B cell (primary cell): ENCODE results near the gene SKP1. TPM values are rescaled to one million over a fixed set of nuclear protein-coding genes. Genes with fewer than 3 reads are reported as not detected.

ENCODE experiments used
- ATAC-seq: fragments of 200-7000 bp; cut with Tn5 transposase; one replicate; pipeline ENCODE4 v1.10.0; 2021; ENCODE audit warnings: low read depth, mild to moderate bottlenecking, moderate number of reproducible peaks, moderate library complexity
- CTCF ChIA-PET: fragments of 350-600 bp; sonication (Branson Sonifier 250); formaldehyde crosslinking; loops from one replicate; lab custom pipeline; 2021; ENCODE audit warnings: antibody characterized with exemption, inconsistent platforms; lab: Charles Lee
- POLR2A ChIA-PET: fragments of 350-600 bp; sonication (Branson Sonifier 250); formaldehyde crosslinking; loops from one replicate; lab custom pipeline; 2021; ENCODE audit warnings: antibody characterized with exemption; lab: Charles Lee
- DNase-seq: peaks from one replicate; pipeline ENCODE4 v3.0.0; 2013
- H2AFZ ChIP-seq: 2 replicates; pipeline ENCODE4 v1.6.1; 2012; ENCODE audit warnings: mild to moderate bottlenecking, low read depth, low read length; ENCODE audit not compliant: insufficient read depth, poor library complexity, severe bottlenecking
- H3K27ac ChIP-seq, 2 donors: 1 replicate in 1 of 2; 2 replicates in 1 of 2; pipeline ENCODE4 v1.5.1; 2012 to 2013; ENCODE audit warnings: low read length in 2 of 2, mild to moderate bottlenecking in 2 of 2, moderate library complexity in 1 of 2
- H3K27me3 ChIP-seq, 4 experiments: fragments of 200-600 bp in 1 of 4; sonication (generic) in 1 of 4; replicated peaks in 1 of 4; 1 replicate in 2 of 4; 2 replicates in 2 of 4; pipeline versions ENCODE4 v1.6.1 to v1.7.0; 2013 to 2016; ENCODE audit warnings: low read length in 3 of 4, mild to moderate bottlenecking in 2 of 4, mixed read lengths in 1 of 4, moderate library complexity in 1 of 4; ENCODE audit not compliant: insufficient read depth in 4 of 4, control insufficient read depth in 3 of 4; ENCODE audit errors: control extremely low read depth in 1 of 4
- H3K36me3 ChIP-seq, 2 experiments: replicated peaks in 1 of 2; 1 replicate in 1 of 2; 2 replicates in 1 of 2; pipeline versions ENCODE4 v1.6.1 to v1.7.1; 2013; ENCODE audit warnings: low read length in 1 of 2; ENCODE audit not compliant: insufficient read depth in 2 of 2, control insufficient read depth in 1 of 2; ENCODE audit errors: control extremely low read depth in 1 of 2, extremely low read depth in 1 of 2
- H3K4me1 ChIP-seq, 2 donors: fragments of 200-600 bp in 1 of 2; sonication (generic) in 1 of 2; 1 replicate in 1 of 2; 2 replicates in 1 of 2; pipeline versions ENCODE4 v1.5.1 to v1.6.1; 2013 to 2017; ENCODE audit warnings: low read length in 2 of 2; ENCODE audit not compliant: control insufficient read depth in 2 of 2, insufficient read depth in 2 of 2
- H3K4me2 ChIP-seq: replicated peaks from 2 replicates; pipeline ENCODE3; 2012; ENCODE audit warnings: mild to moderate bottlenecking, low read depth, low read length; ENCODE audit not compliant: poor library complexity, severe bottlenecking
- H3K4me3 ChIP-seq, 5 experiments: fragments of 200-600 bp in 1 of 5; sonication (generic) in 1 of 5; 1 replicate in 3 of 5; 2 replicates in 2 of 5; pipeline versions ENCODE4 v1.5.1 to v1.7.0; 2011 to 2016; ENCODE audit warnings: low read length in 4 of 5, mild to moderate bottlenecking in 4 of 5, low read depth in 2 of 5, control low read depth in 1 of 5, moderate library complexity in 1 of 5; ENCODE audit not compliant: insufficient read depth in 1 of 5; ENCODE audit errors: control extremely low read depth in 1 of 5, extremely low read depth in 1 of 5
- H3K79me2 ChIP-seq: fragments of 200-600 bp; sonication (generic); one replicate; pipeline ENCODE4 v1.6.0; 2016; ENCODE audit warnings: low read length; ENCODE audit not compliant: control insufficient read depth, insufficient read depth
- H3K9ac ChIP-seq: fragments of 200-600 bp; sonication (generic); 2 replicates; pipeline ENCODE4 v1.6.1; 2017; ENCODE audit warnings: mild to moderate bottlenecking, low read length, moderate library complexity
- H3K9me3 ChIP-seq, 3 donors: one replicate each; pipeline versions ENCODE4 v1.6.1 to v1.7.1; 2013; ENCODE audit warnings: low read length in 2 of 3; ENCODE audit not compliant: control insufficient read depth in 2 of 3, insufficient read depth in 1 of 3; ENCODE audit errors: control extremely low read depth in 1 of 3
- H4K20me1 ChIP-seq: 2 replicates; pipeline ENCODE4 v1.6.0; 2012; ENCODE audit warnings: mild to moderate bottlenecking, low read length; ENCODE audit not compliant: insufficient read depth, control insufficient read depth, poor library complexity, severe bottlenecking
- H3K27ac Mint-ChIP-seq: one replicate; pipeline ENCODE4 v1.8.0; 2021; ENCODE audit warnings: mixed read lengths
- H3K27me3 Mint-ChIP-seq: one replicate; pipeline ENCODE4 v1.8.0; 2021; ENCODE audit warnings: mixed read lengths
- H3K4me1 Mint-ChIP-seq: one replicate; pipeline ENCODE4 v1.8.0; 2021; ENCODE audit warnings: mixed read lengths
- H3K4me3 Mint-ChIP-seq: one replicate; pipeline ENCODE4 v1.8.0; 2021; ENCODE audit warnings: mixed read lengths
- H3K9me3 Mint-ChIP-seq: one replicate; pipeline ENCODE4 v1.8.0; 2022; ENCODE audit warnings: mixed read lengths; ENCODE audit not compliant: insufficient read depth
- EZH2 ChIP-seq: IDR thresholded peaks from 2 replicates; pipeline ENCODE4 v1.6.1; 2012; ENCODE audit warnings: borderline replicate concordance, low read depth, mild to moderate bottlenecking, moderate library complexity, low read length; ENCODE audit not compliant: insufficient read depth, poor library complexity, severe bottlenecking
- WGBS: methylation state at CpG from one replicate; pipeline ENCODE4 v1.1.5; 2013; ENCODE audit warnings: missing lambda C conversion rate; ENCODE audit not compliant: insufficient coverage; 5-methylcytosine and 5-hydroxymethylcytosine counted together
- intact Hi-C: fragments of 100-400 bp; cut with micrococcal nuclease; formaldehyde crosslinking; loops from one replicate; pipeline ENCODE4 v1.10.0; 2022
- polyA plus RNA-seq: library from polyadenylated mRNA; depleted of rRNA; stranded (reverse); fragments of >200 nt; gene quantifications from 2 replicates; pipeline ENCODE4 v1.2.3, GENCODE V29; 2012
- total RNA-seq, 2 donors: library from RNA; stranded (reverse); fragments of 120-200 nt in 1 of 2; gene quantifications; 1 replicate in 1 of 2; 2 replicates in 1 of 2; pipeline versions ENCODE4 v1.2.3 to v1.2.4, GENCODE V29; 2013 to 2022
- TF ChIP-seq, protein P1 (sequence below): fragments of 200-600 bp; IDR thresholded peaks from one replicate; pipeline ENCODE4 v1.8.0; 2022; ENCODE audit warnings: antibody characterized with exemption, mild to moderate bottlenecking

SKP1 gene
- total and polyA plus RNA-seq, 2 donors (not counting 1 experiment from before 2014, with no cell fraction given) = 108 to 186 TPM

DNA sequence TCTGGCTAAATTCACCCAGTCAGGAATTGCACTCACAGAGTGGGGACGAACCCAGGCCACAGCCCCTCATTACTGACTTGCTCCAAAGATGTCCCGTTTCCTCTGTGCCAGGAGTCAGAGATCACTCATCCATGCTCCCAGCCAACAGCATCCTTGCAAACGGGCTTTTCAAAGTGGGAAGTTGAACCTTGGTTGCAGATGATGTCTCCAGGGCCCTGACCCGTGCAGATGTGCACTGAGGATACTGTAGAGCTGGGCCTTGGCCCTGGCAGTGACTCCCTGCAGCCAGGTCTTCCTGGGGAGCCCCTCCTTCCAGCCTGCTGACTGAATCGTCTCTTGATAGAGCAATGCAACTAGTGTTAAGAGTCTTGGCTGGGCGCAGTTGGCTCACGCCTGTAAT lies 40.0 kb downstream of the SKP1 start:
- no peak overlapping the region for H3K9ac ChIP-seq
- peaks cover 55% of the 10 kb centered on the region for H3K4me1 Mint-ChIP-seq
- H3K4me2 ChIP-seq = no peak overlapping the region
- H3K27ac Mint-ChIP-seq = peak overlapping the region; percentile 15
- ChIA-PET CTCF (interaction anchor here (1.0 to 25.7 kb wide), 4 partner anchors 10 to 97 kb away, joined by 3 to 644 read pairs (median 21); no protein-coding TSS in a partner anchor), POLR2A (no interaction called here)
- peaks cover 19 to 56% of the 10 kb centered on the region in 2 donors for H3K4me1 ChIP-seq
- no peaks in the 10 kb centered on the region for H3K9me3 Mint-ChIP-seq
- peaks cover 0 to 27% of the 10 kb centered on the region in 2 experiments for H3K36me3 ChIP-seq
- H3K27me3 ChIP-seq = no peaks in the 10 kb centered on the region
- H2AFZ ChIP-seq = no peak overlapping the region
- ATAC-seq = no peak
- H3K79me2 ChIP-seq = peaks cover 18% of the 10 kb centered on the region
- no peak overlapping the region for H3K4me3 ChIP-seq
- 98% methylated on average over 5 of the region's 7 CpGs for WGBS
- DNase-seq = no peak
- intact Hi-C loops = no loop called here
- no peaks in the 10 kb centered on the region for H3K9me3 ChIP-seq
- H4K20me1 ChIP-seq = peaks cover 45% of the 10 kb centered on the region
- H3K27ac ChIP-seq = no peak overlapping the region
- H3K4me3 Mint-ChIP-seq = no peak overlapping the region
- H3K27me3 Mint-ChIP-seq = no peaks in the 10 kb centered on the region
- no peak for TF ChIP-seq EZH2
- TF ChIP-seq, protein P1, sequence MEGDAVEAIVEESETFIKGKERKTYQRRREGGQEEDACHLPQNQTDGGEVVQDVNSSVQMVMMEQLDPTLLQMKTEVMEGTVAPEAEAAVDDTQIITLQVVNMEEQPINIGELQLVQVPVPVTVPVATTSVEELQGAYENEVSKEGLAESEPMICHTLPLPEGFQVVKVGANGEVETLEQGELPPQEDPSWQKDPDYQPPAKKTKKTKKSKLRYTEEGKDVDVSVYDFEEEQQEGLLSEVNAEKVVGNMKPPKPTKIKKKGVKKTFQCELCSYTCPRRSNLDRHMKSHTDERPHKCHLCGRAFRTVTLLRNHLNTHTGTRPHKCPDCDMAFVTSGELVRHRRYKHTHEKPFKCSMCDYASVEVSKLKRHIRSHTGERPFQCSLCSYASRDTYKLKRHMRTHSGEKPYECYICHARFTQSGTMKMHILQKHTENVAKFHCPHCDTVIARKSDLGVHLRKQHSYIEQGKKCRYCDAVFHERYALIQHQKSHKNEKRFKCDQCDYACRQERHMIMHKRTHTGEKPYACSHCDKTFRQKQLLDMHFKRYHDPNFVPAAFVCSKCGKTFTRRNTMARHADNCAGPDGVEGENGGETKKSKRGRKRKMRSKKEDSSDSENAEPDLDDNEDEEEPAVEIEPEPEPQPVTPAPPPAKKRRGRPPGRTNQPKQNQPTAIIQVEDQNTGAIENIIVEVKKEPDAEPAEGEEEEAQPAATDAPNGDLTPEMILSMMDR = no peak

DNA sequence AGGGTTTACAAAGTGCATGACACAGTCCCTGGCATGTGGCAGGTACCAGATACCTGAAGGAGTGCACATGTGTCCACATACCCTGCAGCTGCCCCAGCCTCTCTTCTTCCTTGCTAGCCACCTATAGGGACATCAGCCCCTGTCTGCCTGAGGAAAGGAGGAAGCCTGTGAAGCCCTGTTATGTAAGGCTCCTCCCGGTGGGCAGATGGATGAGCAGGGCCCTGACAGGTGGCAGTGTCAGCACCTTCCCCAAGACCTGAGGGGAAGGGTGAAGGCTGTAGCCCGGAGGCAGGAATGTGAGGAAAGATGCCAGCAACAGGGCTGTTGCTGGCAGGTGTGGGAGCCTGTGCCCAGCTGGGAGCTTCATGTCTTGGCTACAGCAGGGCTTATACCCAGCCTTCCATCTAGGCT lies 40.5 kb downstream of the SKP1 start:
- DNase-seq (no peak), ATAC-seq (no peak)
- Mint-ChIP-seq H3K4me1 (peaks cover 60% of the 10 kb centered on the region), H3K4me3 (no peak overlapping the region), H3K27ac (peak overlapping the region; percentile 62), H3K9me3 (no peaks in the 10 kb centered on the region), H3K27me3 (no peaks in the 10 kb centered on the region)
- H2AFZ ChIP-seq = no peak overlapping the region
- ChIA-PET CTCF (interaction anchor here (5.9 to 25.7 kb wide), 2 partner anchors 12 to 96 kb away, joined by 38 to 644 read pairs; no protein-coding TSS in a partner anchor), POLR2A (no interaction called here)
- TF ChIP-seq, protein P1 = no peak
- TF ChIP-seq EZH2 = no peak
- H3K27ac ChIP-seq = peak overlapping the region in 1 of 2 donors; percentile 27
- peaks cover 22 to 62% of the 10 kb centered on the region in 2 donors for H3K4me1 ChIP-seq
- intact Hi-C loops = no loop called here
- H3K4me3 ChIP-seq = no peak overlapping the region
- 96% methylated on average over 2 of the region's 2 CpGs for WGBS
- H3K4me2 ChIP-seq = no peak overlapping the region
- peaks cover 21% of the 10 kb centered on the region for H3K79me2 ChIP-seq
- peaks cover 0 to 27% of the 10 kb centered on the region in 2 experiments for H3K36me3 ChIP-seq
- H3K9ac ChIP-seq = no peak overlapping the region
- H3K9me3 ChIP-seq = no peaks in the 10 kb centered on the region
- peaks cover 40% of the 10 kb centered on the region for H4K20me1 ChIP-seq
- no peaks in the 10 kb centered on the region for H3K27me3 ChIP-seq
